Fibroblast of lung (primary cell): ENCODE data around the gene TTC23. TPM values are rescaled to one million over a fixed set of nuclear protein-coding genes. Genes with fewer than 3 reads are reported as not detected.

ENCODE experiments used
- DNase-seq, 2 donors: peaks; one replicate each; pipeline versions ENCODE4 v3.0.0 to v3.0.0-alpha.2; 2010; ENCODE audit warnings: low read depth in 2 of 2
- H2AFZ ChIP-seq: 2 replicates; pipeline ENCODE4 v1.5.1; 2012; ENCODE audit warnings: low read length, control low read depth, inconsistent platforms
- H3K27ac ChIP-seq: 2 replicates; pipeline ENCODE4 v1.5.1; 2011; ENCODE audit warnings: low read length, control low read depth; ENCODE audit not compliant: insufficient read depth
- H3K27me3 ChIP-seq: 2 replicates; pipeline ENCODE4 v1.5.1; 2011; ENCODE audit warnings: mild to moderate bottlenecking, low read length; ENCODE audit not compliant: control insufficient read depth, insufficient read depth
- H3K36me3 ChIP-seq: 2 replicates; pipeline ENCODE4 v1.5.1; 2011; ENCODE audit warnings: low read length; ENCODE audit not compliant: control insufficient read depth, insufficient read depth
- H3K4me1 ChIP-seq: 2 replicates; pipeline ENCODE4 v1.5.1; 2011; ENCODE audit warnings: low read length; ENCODE audit not compliant: control insufficient read depth, insufficient read depth; ENCODE audit errors: extremely low read depth
- H3K4me2 ChIP-seq: 2 replicates; pipeline ENCODE4 v1.5.1; 2011; ENCODE audit warnings: low read length, control low read depth; ENCODE audit not compliant: insufficient read depth; ENCODE audit errors: extremely low read depth
- H3K4me3 ChIP-seq, 4 experiments: fragments of 200-600 bp in 1 of 4; sonication (generic) in 1 of 4; replicated peaks in 1 of 4; 2 replicates each; pipeline ENCODE4 v1.5.1; 2011 to 2016; ENCODE audit warnings: low read length in 4 of 4, low read depth in 3 of 4, mild to moderate bottlenecking in 3 of 4, control low read depth in 2 of 4, inconsistent platforms in 1 of 4, mixed read lengths in 1 of 4; ENCODE audit not compliant: insufficient read depth in 1 of 4; ENCODE audit errors: control extremely low read depth in 1 of 4
- H3K79me2 ChIP-seq: 2 replicates; pipeline ENCODE4 v1.5.1; 2012; ENCODE audit warnings: mild to moderate bottlenecking, low read length, inconsistent platforms; ENCODE audit not compliant: control insufficient read depth, insufficient read depth
- H3K9ac ChIP-seq: 2 replicates; pipeline ENCODE4 v1.5.1; 2011; ENCODE audit warnings: mild to moderate bottlenecking, low read length, control low read depth; ENCODE audit not compliant: insufficient read depth
- H3K9me3 ChIP-seq: 2 replicates; pipeline ENCODE4 v1.5.1; 2012; ENCODE audit warnings: low read depth, low read length; ENCODE audit not compliant: control insufficient read depth, insufficient read depth
- H4K20me1 ChIP-seq: 2 replicates; pipeline ENCODE4 v1.5.1; 2011; ENCODE audit warnings: low read length; ENCODE audit not compliant: control insufficient read depth, insufficient read depth; ENCODE audit errors: extremely low read depth
- EZH2 ChIP-seq: IDR thresholded peaks from 2 replicates; pipeline ENCODE4 v1.5.1; 2012; ENCODE audit warnings: low read length, control low read depth, mild to moderate bottlenecking; ENCODE audit errors: missing control alignments
- polyA plus RNA-seq, 2 donors: library from polyadenylated mRNA; depleted of rRNA in 1 of 2; stranded (reverse) in 1 of 2; unstranded in 1 of 2; fragments of >200 nt; gene quantifications; 2 replicates each; pipeline ENCODE4 v1.2.1, GENCODE V29; 2011 to 2012; ENCODE audit warnings: missing spikeins in 1 of 2
- total RNA-seq: library from RNA; depleted of rRNA; stranded (reverse); fragments of >200 nt; gene quantifications from 2 replicates; pipeline ENCODE4 v1.2.1, GENCODE V29; 2014
- TF ChIP-seq, protein P1 (sequence below), 2 donors: IDR thresholded peaks in 1 of 2; conservative IDR thresholded peaks in 1 of 2; 1 replicate in 1 of 2; 2 replicates in 1 of 2; pipeline ENCODE4 v1.5.1; 2011 to 2012; ENCODE audit warnings: low read length in 2 of 2, control low read depth in 1 of 2, inconsistent platforms in 1 of 2, low read depth in 1 of 2, mild to moderate bottlenecking in 1 of 2

TTC23 gene
- total and polyA plus RNA-seq, 2 donors (not counting 1 experiment from before 2014, with no cell fraction given): 3.5 to 30.4 TPM

DNA sequence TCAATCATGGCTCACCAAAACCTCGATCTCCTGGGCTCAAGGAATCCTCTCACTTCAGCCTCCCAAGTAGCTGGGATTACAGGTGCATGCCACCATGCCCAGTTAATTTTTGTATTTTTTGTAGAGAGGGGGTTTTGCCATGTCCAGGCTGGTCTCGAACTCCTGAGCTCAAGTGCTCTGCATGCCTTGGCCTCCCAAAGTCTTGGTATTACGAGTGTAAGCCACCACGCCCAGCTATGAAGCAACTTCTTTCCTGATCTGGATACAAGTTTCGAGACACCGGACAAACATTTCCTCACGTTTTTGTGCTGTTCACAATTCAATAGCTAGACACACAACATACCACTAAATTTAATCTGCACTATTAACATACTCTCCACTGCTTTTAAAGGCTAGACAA is 147.9 kb downstream of the TTC23 start:
- DNase-seq: no peak

DNA sequence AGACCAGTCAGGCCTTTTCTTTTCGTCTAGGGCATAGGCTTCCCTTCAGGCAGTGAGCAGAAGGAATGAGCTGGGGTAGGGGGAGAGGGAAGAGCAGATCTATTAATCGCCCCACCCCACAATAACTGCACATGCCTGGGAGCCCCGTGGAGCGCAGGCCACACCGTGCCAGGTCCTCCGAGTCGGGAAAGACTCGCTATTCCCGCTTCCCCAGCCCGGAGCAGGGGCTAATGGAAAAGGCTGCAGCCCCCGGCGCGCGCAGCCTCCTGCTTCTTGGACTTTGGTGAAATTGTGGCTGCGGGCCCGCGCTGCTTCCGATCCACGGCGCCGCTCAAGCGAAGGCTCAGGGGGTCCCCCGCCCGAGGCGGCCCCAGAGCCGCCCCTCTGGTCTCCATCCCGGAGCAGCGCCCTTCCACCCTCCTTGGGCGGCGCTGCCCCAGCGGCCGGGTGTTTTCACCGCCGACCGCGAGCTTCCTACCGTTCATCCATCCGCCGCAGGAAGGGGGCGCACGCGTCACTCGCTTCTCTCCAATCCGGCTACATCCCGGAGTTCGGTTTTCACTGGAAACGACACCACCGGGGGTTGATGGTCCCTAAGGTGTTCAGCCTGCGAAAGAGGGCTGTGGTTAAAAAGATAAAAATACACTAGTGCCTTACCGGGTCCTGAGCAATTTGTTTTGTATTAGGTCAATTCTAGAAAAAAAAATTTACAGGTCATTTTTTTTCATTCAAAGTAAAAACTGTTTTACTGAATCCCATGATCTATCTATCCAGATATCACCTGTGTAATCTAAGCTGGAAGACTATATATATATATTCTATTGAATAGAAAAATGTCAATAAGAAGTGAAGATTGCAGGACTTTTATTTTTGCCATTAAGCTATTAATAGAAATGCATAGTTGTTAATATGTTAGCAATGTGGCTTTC is 148.9 kb downstream of the TTC23 start:
- H3K9ac ChIP-seq: no peak overlapping the region
- H3K27ac ChIP-seq: no peak overlapping the region
- H3K36me3 ChIP-seq: no peaks in the 10 kb centered on the region
- peak overlapping the region; percentile 75 for H3K4me2 ChIP-seq
- H3K9me3 ChIP-seq: no peaks in the 10 kb centered on the region
- DNase-seq: peak; percentile 63 to 69
- no peaks in the 10 kb centered on the region for H3K4me1 ChIP-seq
- no peaks in the 10 kb centered on the region for H4K20me1 ChIP-seq
- TF ChIP-seq, protein P1, sequence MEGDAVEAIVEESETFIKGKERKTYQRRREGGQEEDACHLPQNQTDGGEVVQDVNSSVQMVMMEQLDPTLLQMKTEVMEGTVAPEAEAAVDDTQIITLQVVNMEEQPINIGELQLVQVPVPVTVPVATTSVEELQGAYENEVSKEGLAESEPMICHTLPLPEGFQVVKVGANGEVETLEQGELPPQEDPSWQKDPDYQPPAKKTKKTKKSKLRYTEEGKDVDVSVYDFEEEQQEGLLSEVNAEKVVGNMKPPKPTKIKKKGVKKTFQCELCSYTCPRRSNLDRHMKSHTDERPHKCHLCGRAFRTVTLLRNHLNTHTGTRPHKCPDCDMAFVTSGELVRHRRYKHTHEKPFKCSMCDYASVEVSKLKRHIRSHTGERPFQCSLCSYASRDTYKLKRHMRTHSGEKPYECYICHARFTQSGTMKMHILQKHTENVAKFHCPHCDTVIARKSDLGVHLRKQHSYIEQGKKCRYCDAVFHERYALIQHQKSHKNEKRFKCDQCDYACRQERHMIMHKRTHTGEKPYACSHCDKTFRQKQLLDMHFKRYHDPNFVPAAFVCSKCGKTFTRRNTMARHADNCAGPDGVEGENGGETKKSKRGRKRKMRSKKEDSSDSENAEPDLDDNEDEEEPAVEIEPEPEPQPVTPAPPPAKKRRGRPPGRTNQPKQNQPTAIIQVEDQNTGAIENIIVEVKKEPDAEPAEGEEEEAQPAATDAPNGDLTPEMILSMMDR (conservative IDR thresholded peaks at IDR 0.05 in 1 of 2, IDR thresholded peaks at IDR 0.05 in 1 of 2; ENCODE audit: low read depth in 1 of 2, low read length in 2 of 2): peak; percentile 78 to 79
- no peak for TF ChIP-seq EZH2
- H3K27me3 ChIP-seq: peaks cover 16% of the 10 kb centered on the region
- H3K4me3 ChIP-seq: peak overlapping the region in 3 of 4 experiments; percentile 28 to 54 (median 47)
- H2AFZ ChIP-seq: peak overlapping the region; percentile 31
- H3K79me2 ChIP-seq: no peaks in the 10 kb centered on the region

More for the DNA sequence above, 147.9 kb downstream of the TTC23 start:
- no peak overlapping the region for H3K4me3 ChIP-seq
- no peaks in the 10 kb centered on the region for H3K9me3 ChIP-seq
- H3K36me3 ChIP-seq: no peaks in the 10 kb centered on the region
- no peak overlapping the region for H3K9ac ChIP-seq
- no peaks in the 10 kb centered on the region for H4K20me1 ChIP-seq
- H3K4me1 ChIP-seq: no peaks in the 10 kb centered on the region
- no peak overlapping the region for H2AFZ ChIP-seq
- no peak overlapping the region for H3K4me2 ChIP-seq
- TF ChIP-seq, protein P1 (conservative IDR thresholded peaks at IDR 0.05 in 1 of 2, IDR thresholded peaks at IDR 0.05 in 1 of 2; ENCODE audit: low read depth in 1 of 2, low read length in 2 of 2): no peak
- no peak for TF ChIP-seq EZH2
- H3K27ac ChIP-seq: no peak overlapping the region
- H3K79me2 ChIP-seq: no peaks in the 10 kb centered on the region
- H3K27me3 ChIP-seq: peaks cover 16% of the 10 kb centered on the region

DNA sequence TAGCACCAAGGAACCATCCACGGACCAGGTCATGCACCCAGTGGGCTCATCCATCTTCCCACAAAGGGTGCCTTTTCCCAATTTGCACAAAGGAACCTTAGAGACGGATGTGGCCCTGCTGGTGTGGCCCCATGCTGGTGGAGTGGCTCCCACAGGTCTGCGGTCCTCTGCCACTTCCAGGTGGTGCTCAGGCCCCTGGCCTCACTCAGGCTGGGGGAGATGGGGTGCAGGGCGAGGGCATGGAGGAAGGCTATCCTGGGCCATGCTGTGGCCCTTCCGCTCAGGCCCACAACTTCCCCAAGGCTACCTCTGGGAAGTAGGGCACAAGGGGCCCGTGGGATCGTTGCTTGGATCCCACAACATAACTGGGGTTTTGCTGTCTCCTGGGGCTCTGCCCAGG is 149.7 kb downstream of the TTC23 start:
- Histone ChIP-seq H3K4me2 (no peak overlapping the region), H3K79me2 (no peaks in the 10 kb centered on the region), H3K4me3 (no peak overlapping the region), H3K27ac (no peak overlapping the region), H3K9ac (no peak overlapping the region), H3K9me3 (no peaks in the 10 kb centered on the region), H4K20me1 (no peaks in the 10 kb centered on the region), H3K36me3 (no peaks in the 10 kb centered on the region), H3K4me1 (no peaks in the 10 kb centered on the region), H2AFZ (no peak overlapping the region), H3K27me3 (peaks cover 16% of the 10 kb centered on the region)
- DNase-seq: no peak
- TF ChIP-seq EZH2: no peak
- TF ChIP-seq, protein P1 (conservative IDR thresholded peaks at IDR 0.05 in 1 of 2, IDR thresholded peaks at IDR 0.05 in 1 of 2; ENCODE audit: low read depth in 1 of 2, low read length in 2 of 2): no peak
